ENCODE measurements around the gene EIF4G1. TPM values are rescaled to one million over a fixed set of nuclear protein-coding genes. Genes with fewer than 3 reads are reported as not detected.

Gene EIF4G1
- total and polyA plus RNA-seq, 7 donors, result 62.9 to 249 (median 168) TPM

GRCh38 chr3:184336547-184337398 lies 22.4 kb downstream of the EIF4G1 start:
- Histone ChIP-seq H3K4me3 (peak overlapping the region; percentile 73 to 97 (median 86)), H3K36me3 (peaks cover 4 to 42% (median 37%) of the 10 kb centered on the region in 4 donors), H3K4me1 (peaks cover 3 to 46% (median 44%) of the 10 kb centered on the region in 4 donors), H3K9me3 (no peaks in the 10 kb centered on the region), H3K27ac (peak overlapping the region; percentile 95 to 100 (median 99)), H3K27me3 (no peaks in the 10 kb centered on the region)
- DNase-seq, result peak; percentile 74
- TF ChIP-seq, protein P1, sequence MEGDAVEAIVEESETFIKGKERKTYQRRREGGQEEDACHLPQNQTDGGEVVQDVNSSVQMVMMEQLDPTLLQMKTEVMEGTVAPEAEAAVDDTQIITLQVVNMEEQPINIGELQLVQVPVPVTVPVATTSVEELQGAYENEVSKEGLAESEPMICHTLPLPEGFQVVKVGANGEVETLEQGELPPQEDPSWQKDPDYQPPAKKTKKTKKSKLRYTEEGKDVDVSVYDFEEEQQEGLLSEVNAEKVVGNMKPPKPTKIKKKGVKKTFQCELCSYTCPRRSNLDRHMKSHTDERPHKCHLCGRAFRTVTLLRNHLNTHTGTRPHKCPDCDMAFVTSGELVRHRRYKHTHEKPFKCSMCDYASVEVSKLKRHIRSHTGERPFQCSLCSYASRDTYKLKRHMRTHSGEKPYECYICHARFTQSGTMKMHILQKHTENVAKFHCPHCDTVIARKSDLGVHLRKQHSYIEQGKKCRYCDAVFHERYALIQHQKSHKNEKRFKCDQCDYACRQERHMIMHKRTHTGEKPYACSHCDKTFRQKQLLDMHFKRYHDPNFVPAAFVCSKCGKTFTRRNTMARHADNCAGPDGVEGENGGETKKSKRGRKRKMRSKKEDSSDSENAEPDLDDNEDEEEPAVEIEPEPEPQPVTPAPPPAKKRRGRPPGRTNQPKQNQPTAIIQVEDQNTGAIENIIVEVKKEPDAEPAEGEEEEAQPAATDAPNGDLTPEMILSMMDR (IDR thresholded peaks at IDR 0.05), result no peak
- TF ChIP-seq POLR2AphosphoS5 (IDR thresholded peaks at IDR 0.05), result peak; percentile 58 to 80 (median 63)
- TF ChIP-seq EP300 (IDR thresholded peaks at IDR 0.05), result no peak
- WGBS, 2 donors, result 22% methylated on average over 17 of the region's 17 CpGs
- intact Hi-C loops (cut with DNase I), result loop anchor here (1.0 to 10.0 kb wide), 2 partner anchors 22 to 702 kb away; partner anchors contain the start of genes EIF4G1 and KLHL24

GRCh38 chr3:184337399-184337714 lies 23.0 kb downstream of the EIF4G1 start, which contains the start of gene FAM131A:
FAM131A (plus strand) TSS chr3:184337600; CDS start chr3:184337631, 31 bp downstream.
- peak; percentile 93 for DNase-seq
- TF ChIP-seq POLR2A (IDR thresholded peaks at IDR 0.05) (peak in 1 of 2 donors; percentile 37), EP300 (IDR thresholded peaks at IDR 0.05) (no peak), POLR2AphosphoS5 (IDR thresholded peaks at IDR 0.05) (peak; percentile 55 to 84 (median 78))
- TF ChIP-seq, protein P1 (IDR thresholded peaks at IDR 0.05), result peak in 1 of 4 experiments; percentile 24
- Histone ChIP-seq H3K27me3 (no peaks in the 10 kb centered on the region), H3K4me3 (peak within 1 kb of the TSS; percentile 73 to 97 (median 86)), H3K36me3 (peaks cover 7 to 42% (median 37%) of the 10 kb centered on the region in 4 donors), H3K9me3 (no peaks in the 10 kb centered on the region), H3K27ac (peak within 1 kb of the TSS; percentile 95 to 100 (median 99)), H3K4me1 (peaks cover 3 to 42% (median 42%) of the 10 kb centered on the region in 4 donors)
- intact Hi-C loops (cut with DNase I), result loop anchor here (1.0 to 10.0 kb wide), 2 partner anchors 23 to 703 kb away; partner anchors contain the start of genes EIF4G1 and KLHL24
- WGBS, 2 donors, result 76 to 85% methylated on average over 6 of the region's 6 CpGs

DNA sequence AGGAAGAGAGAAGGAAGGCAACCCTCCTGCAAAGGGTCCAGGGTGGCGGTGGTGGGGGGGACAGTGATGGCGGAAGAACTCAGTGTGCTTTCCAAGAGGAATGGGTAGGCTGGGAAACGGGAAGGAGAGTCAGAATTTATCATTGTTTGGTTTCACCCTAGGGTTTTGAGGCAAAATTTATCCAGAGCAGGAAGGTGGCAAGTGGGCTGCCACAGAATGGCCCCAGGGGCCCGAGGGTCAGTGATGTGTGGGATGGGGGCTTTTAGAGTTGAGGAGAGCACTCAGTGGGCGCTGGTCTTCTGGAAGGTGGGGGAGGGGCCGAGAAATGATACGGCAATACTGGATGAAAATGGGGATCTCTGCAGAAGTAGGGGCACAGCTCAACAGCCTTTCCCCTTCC lies 23.6 kb downstream of the EIF4G1 start:
- WGBS, 2 donors, result 77 to 86% methylated on average over 7 of the region's 7 CpGs
- TF ChIP-seq, protein P1 (IDR thresholded peaks at IDR 0.05), result no peak
- TF ChIP-seq POLR2AphosphoS5 (IDR thresholded peaks at IDR 0.05), result no peak
- TF ChIP-seq POLR2A (IDR thresholded peaks at IDR 0.05), result no peak
- no peak for TF ChIP-seq EP300 (IDR thresholded peaks at IDR 0.05)
- H3K36me3 ChIP-seq, result peaks cover 13 to 42% (median 37%) of the 10 kb centered on the region in 4 donors
- H3K4me1 ChIP-seq, result peaks cover 3 to 42% (median 42%) of the 10 kb centered on the region in 4 donors
- peak overlapping the region; percentile 95 to 100 (median 99) for H3K27ac ChIP-seq
- intact Hi-C loops (cut with DNase I), result loop anchor here (1.0 to 10.0 kb wide), 3 partner anchors 24 to 703 kb away; partner anchors contain the start of genes EIF4G1 and KLHL24
- H3K4me3 ChIP-seq, result peak overlapping the region in 3 of 4 donors; percentile 34 to 97 (median 41)
- DNase-seq, result no peak
- no peaks in the 10 kb centered on the region for H3K9me3 ChIP-seq
- no peaks in the 10 kb centered on the region for H3K27me3 ChIP-seq

DNA sequence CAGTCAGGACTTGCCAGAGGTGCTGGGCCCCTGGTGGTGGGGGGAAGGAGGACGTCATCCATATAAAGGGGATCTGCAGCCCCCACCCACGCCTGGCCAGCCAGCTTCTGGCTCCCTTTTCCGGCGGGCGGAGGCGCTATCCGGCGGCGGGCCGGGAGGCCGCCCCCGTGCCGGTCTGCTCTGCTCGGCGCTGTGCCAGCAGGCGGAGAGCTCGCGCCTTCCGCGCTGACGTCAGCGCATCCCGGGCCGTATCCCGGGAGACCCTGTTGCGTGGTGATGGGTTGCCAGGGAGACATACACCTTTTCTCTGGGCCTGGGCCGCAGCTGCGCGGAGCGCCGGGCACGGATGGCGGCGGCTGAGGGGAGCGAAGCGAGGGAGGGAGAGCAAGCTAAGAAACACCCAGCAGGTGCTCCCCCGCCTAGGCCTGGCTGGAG lies 24.1 kb downstream of the EIF4G1 start:
- peak in 3 of 4 donors; percentile 62 to 78 (median 78) for TF ChIP-seq POLR2AphosphoS5 (IDR thresholded peaks at IDR 0.05)
- no peak for TF ChIP-seq POLR2A (IDR thresholded peaks at IDR 0.05)
- TF ChIP-seq, protein P1 (IDR thresholded peaks at IDR 0.05), result peak in 1 of 4 experiments; percentile 13
- TF ChIP-seq EP300 (IDR thresholded peaks at IDR 0.05), result peak in 1 of 4 donors; percentile 14
- intact Hi-C loops (cut with DNase I), result loop anchor here (2.0 to 10.0 kb wide), 2 partner anchors 24 to 704 kb away; partner anchors contain the start of gene KLHL24
- WGBS, 2 donors, result 63 to 78% methylated on average over 37 of the region's 37 CpGs
- H3K36me3 ChIP-seq, result peaks cover 19 to 42% (median 36%) of the 10 kb centered on the region in 4 donors
- peak overlapping the region; percentile 2 to 97 (median 38) for H3K4me3 ChIP-seq
- H3K9me3 ChIP-seq, result no peaks in the 10 kb centered on the region
- no peaks in the 10 kb centered on the region for H3K27me3 ChIP-seq
- H3K27ac ChIP-seq, result peak overlapping the region; percentile 95 to 100 (median 99)
- H3K4me1 ChIP-seq, result peaks cover 3 to 42% (median 42%) of the 10 kb centered on the region in 4 donors
- peak; percentile 96 for DNase-seq

Measured in sigmoid colon (tissue), 7 donors.